HG03095 (cell line): ENCODE results near the gene BOD1L1.
A peak's percentile ranks its signal among the peaks of the same experiment; 100 is the strongest.

Source experiments
- ATAC-seq: cut with Tn5 transposase; IDR thresholded peaks from one replicate; pipeline ENCODE4 v1.9.1; 2021; ENCODE audit warnings: moderate library complexity; ENCODE audit not compliant: unreplicated experiment

The BOD1L1 gene

DNA sequence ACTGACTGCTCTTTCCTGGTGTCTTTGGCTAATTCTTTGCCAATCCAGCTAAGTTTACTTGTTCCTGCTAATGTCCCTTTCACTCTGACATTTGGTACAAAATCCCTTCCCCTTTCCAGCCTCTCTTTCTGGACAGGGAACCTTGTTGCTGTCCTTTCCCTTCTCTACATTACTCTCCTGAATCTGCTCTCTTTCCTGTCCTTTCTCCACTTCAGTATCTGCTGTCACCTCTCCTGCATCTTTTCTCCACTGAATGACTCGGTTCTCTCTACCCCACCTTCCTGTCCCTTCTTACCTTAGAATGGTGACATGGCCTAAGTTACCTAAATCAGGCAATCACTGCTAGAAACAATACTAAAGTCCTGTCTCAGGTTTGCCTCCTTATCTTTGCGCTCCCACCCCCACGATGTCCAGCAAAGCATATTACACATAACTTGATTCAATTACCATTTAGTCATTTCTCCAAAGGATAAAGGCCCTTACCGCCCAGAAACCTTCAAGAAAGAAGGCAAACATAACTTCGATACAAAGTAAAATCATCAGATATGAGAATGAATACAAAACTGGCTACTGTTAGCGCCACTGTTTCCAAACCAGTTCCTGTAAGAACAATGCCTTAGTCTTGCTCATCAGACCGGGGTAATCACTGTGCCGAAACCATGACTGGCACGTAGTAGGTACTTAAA lies 890 bp downstream of the BOD1L1 start:
- ATAC-seq = no peak

DNA sequence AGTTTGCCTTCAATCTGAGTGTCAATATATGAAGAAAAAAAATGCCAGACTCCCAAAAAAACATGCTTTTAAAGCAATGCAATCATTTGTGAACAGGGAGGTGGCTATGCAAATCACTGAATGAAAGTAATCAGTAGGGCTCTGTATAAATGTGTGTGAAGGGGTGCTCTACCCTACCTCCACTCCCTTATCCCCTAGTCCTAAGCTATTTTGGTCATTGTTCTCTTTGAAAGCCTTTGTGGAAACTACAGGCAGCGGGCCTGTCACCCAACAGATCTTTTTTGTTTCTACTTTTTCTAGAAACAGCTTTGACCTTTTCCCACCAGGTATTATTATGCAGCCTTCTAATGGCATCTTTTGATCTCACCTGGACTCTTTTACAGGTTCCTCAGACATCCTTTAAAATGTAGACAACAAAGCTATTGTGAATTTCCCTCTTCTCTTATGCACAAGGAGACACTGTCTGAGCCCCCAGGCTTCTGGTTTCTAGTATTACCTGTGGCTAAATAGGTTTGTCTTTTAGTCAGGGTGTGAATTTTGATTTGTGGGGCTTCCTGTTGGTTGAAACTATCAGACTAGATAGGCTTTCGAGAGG lies 9.2 kb downstream of the BOD1L1 start:
- no peak for ATAC-seq

DNA sequence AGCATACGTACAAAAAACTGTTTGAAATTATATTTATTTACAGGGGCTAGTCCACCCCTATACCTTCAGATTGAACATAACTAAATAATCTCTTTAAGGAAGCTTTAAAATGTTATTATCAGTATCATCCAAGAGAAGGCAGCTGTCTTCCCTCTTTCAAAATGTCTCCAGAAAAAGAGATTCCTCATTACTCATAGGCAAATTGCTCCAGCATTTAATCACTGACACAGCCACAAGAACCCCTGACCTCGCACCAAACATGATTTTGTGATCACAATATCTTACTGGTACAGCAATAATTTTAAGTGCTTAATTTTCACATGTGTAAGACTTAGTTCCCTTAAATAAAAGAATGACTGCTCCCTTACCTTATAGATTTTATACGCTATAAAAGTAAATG lies 9.7 kb downstream of the BOD1L1 start:
- ATAC-seq = no peak

DNA sequence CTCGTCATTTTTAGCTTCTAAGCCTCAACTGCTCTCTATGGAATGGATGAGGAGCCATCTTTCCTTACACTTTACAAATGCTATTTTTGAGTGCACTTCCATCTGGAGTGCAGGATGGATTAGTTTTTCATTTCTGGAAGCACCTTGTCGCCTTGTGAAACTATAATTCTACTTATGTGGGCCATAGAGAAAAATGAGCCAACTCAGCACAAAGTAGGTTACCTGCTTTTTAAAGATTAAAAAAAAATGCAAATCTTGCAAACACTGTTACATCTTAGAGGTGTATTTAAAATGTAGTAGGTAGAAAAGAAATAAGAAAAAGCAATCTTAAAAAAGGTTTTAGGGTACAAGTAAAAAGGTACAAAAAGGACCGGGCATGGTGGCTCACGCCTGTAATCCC lies 10.9 kb downstream of the BOD1L1 start:
- no peak for ATAC-seq

DNA sequence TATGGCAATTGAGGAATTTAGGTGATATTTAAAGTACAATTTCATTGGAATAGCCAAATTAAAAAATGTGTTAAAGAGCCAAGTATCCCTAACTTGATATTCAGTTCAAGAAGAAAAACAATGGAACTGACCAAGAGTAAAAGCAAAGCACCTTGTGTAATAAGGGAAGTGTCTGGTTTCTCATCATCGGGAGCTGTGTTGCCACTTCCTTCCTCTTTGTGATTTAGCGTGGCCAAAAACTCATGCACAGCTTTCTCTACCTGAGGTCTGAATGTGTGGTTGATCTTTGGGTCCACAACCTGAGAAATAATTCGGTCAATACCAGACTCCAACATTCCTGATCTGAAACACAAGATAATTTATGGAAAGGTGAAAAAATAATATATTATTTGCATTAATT lies 12.4 kb downstream of the BOD1L1 start:
- peak; percentile 50 for ATAC-seq

DNA sequence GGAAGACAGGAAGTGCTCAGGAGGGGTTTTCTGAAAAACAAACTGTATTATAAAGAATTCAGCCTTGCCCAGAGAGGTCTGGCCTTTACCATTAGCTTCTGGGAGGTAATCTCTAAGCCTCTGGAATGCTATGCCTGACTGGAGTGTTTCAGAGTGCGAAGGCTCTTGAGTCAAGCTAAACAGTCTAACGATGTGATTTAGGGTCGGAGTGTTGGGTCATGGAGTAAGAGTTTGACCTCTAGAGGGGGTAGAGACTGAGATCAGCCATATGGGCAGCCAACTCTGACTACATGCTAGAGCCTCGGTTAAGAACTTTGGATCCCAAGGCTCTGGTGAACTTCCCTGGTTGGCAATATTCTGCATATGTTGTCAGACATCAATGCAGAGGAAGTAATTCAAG lies 15.0 kb downstream of the BOD1L1 start:
- ATAC-seq = no peak

DNA sequence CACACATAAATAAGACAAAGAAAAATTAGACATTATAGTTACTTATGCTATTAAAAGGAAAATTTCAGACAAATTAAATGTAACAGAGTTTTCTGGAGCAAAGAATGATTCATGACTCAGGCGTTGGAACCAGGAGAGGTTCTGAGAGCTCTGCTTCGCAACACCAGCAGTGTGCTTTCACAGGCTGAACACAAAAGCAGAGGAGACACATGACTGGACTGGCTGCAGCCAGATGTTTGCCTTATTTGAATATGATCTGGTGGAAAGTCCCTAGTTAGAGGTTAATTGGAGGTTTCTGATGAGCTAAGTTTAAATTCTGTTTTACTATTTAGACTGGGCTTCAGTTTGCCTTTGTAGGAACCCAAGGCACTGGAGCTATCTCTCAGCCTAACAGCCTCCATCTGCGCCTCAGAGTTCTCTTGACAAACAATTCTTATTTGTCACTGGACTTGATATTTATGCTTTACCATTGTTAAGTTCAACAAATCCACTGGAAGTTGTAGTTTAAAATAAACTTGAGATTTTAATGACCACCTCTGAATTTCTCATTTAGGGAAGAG lies 16.2 kb downstream of the BOD1L1 start:
- ATAC-seq = peak; percentile 94

DNA sequence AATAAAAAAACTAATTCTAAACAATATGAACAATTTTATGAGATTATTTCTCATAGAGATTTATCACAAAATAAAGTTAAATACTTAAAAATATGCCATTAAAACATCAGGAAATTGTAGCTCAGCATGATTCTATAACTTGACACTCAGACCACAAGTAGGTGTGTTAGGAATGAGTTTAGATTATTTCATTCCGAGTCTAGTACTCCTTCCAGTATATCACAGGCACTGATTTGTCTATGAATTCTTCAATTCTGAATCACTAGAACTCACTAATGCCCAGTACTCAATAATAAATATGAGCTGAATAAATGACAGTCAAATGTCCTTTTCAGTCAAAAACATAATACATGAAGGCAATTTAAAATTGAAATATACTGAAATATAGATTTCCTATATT lies 22.2 kb downstream of the BOD1L1 start:
- ATAC-seq = no peak

DNA sequence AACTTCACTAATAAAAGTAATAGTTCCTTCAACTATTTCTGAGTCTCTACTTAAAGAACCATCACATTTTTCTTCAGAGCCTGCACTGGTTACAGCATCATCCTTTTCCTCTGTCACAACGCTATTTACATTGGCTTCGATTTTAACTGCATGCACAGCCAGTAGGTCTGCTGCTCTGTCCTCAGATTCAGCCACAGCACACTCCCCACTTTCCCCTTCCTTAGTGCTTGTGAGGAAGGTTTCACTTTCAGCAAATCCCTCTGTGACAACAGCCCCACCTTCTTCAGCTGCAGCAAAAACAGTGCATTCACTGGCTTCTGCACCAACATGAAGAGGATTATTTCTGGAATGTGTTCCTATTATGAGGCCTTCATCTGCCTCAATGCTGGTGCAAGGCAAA lies 25.7 kb downstream of the BOD1L1 start:
- ATAC-seq = no peak

DNA sequence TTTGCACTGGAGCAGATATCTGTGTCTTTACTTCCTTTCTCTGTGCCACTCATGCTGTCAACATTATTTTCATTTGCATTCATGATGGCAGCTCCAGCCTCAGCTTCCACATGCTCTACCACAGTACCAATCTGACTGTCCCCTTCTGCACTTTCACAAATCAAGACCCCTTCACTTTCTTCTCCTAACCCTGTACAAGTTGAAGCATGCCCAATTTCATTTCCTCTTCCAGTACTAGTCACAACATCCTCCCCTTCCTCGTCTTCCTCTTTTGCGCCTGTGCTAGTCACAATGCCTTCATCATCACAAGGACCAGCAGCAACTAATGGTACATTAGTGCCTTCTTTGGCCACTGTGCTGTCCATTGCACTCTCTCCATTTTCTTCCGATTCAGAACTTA lies 26.5 kb downstream of the BOD1L1 start:
- peak; percentile 53 for ATAC-seq

DNA sequence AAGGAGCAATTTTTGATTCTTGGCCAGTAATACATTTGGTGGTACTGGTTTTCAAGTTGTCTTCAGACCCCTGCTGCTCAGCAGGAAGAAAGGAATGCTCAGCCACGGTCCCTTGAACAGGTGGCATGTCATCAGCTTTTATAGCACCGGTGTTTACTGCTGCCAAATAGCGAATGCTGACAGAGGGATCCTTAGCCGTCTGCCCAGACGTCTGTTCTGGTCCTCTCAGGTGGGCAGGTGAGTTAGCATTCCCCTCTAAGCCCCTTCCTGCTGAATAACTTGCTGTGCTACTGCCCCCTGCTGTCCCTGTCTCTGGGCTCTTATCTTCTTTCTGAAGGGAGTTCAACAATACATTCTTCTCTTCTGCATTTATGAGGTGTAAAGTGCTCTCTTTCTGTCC lies 28.4 kb downstream of the BOD1L1 start:
- ATAC-seq = no peak

DNA sequence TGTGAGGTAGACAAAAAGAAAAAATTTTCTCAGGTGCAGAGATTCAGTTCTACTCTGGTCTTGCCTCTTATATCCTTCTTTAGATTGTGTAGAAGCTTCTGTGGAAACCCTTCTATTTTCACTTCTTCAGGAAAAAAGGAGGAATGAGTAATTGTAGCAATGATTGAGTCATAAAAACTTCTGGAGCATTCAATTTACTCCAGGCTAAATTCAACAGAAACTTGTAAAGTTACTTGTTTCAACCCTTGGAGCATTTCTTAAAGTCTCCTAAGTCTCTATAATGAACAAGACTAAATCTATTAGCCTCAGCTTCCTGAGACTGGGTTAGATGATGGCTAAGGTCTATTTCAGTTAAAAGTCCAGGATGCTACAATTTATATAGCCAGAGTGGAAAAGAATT lies 29.9 kb downstream of the BOD1L1 start:
- ATAC-seq = no peak

DNA sequence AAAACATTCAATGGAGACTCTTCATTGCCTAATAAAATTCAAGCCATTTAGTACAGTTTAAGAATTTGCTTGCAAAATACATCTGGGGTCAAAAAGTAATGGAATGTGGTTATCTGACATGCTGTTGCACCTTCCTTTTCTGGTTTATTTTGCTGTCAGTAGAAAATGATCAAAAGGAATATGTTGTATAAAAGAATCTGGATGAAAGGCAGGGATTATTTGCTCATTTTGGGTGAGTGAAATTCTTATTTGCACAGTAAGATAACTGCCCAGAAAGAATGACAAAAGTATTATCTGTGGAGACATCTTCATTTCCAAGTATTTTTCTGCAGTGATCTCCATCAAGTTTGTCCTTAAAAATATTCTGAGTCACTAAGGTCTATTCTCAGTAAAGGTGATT lies 30.4 kb downstream of the BOD1L1 start:
- no peak for ATAC-seq

DNA sequence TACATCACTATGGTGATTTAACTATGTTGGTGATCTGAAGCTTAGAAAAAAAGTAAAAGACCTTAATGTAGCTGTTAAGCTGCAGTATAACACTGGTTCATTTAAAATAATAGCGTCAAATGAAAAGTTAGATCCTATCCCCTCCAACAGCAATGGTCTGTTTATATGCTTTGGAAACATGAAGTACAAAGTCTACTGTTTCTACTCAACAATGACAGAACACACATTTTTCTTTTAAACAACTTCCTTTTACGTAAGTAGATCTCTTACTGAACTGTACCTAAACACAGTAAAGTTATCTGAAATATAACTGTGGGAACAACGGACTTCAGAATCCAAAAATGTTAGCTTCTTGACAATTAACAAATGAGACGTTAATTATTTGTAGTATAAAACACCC lies 35.3 kb downstream of the BOD1L1 start:
- ATAC-seq = no peak

DNA sequence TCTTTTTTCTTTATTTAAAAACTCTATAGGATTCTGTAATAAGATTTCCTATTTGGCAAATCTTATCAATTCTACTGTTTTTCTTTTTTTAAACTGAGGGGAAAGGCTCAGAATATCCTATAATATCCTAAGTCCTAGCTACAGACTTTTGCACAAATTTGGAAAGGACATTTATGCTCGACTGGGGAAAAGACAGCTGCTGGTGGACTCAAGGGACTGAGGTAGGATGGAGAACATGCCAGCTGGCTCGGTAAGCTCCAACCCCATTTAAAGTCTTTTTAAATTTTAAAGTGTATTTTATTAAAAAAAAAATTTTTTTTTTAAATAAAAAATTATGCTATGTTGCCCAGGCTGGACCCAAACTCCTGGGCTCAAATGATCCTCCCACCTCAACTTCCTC lies 36.8 kb downstream of the BOD1L1 start:
- no peak for ATAC-seq

DNA sequence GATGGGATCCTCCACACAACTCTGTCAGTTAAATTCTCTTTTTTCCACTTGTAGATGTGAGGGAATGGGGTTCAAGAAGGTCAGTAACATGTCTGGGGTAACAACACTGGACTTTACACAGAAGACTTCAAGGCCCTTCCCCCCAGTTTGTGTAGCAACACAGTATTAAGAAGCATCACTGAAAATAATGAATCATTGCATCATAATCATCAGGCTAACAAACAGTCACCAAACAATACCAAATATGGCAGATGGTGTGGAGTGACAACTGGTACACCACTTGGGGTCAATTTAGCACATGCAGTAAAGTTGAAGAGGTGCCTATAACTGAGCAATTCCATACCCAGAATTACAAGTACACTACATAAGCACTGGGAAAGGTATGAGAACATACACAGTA lies 38.6 kb downstream of the BOD1L1 start:
- no peak for ATAC-seq

DNA sequence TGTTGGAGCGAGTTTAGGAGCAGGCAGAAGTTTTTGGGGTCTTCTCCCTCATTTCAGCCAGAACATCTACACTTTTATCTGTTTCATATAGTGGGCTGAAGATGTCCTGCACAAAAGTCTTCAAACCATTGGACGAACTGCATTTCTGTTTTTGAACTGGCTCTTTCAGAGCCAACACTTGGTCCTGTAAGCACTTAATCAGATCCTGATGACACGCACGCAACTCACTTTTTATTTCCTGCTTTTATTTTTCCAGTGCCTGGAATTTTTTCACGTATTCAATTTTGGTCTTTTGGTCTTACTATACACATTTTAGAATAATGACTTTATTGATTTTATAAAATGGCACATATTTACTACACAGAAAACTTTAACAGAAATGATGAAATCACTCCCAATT lies 43.0 kb downstream of the BOD1L1 start:
- no peak for ATAC-seq

DNA sequence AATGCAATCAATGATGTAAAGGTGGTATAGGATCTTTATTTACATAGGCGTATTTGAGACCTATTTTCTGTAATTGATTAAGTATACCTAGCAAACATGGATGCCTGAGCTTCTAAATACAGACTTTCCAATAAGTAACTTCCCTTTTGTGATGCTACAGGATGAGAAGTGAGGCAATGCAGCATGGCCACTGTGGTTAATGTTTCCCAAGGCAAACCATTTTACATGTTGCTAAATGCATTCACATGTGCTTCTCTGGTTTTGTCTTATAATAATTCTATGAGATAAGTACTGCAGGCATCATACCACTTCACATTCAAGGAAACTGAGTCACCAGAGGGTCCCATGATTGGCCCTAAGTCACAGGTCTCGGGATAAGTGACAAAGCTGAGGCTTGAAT lies 47.5 kb downstream of the BOD1L1 start:
- ATAC-seq = no peak

DNA sequence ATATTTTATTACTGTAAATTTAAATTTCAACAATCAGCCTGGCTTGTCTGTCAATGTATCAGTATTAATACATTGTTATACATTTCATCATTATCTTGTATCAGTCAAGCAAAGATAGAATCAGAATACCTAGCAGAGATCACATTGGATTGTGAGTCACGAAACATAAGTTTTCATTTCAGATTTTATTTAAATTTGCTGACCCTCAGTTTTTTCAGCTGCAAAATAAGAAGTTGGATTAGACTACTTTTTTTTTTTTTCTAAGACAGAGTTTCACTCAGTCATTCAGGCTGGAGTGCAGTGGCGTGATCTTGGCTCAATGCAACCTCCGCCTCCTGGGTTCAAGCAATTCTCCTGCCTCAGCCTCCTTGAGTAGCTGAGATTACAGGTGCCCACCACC lies 49.9 kb downstream of the BOD1L1 start:
- no peak for ATAC-seq

DNA sequence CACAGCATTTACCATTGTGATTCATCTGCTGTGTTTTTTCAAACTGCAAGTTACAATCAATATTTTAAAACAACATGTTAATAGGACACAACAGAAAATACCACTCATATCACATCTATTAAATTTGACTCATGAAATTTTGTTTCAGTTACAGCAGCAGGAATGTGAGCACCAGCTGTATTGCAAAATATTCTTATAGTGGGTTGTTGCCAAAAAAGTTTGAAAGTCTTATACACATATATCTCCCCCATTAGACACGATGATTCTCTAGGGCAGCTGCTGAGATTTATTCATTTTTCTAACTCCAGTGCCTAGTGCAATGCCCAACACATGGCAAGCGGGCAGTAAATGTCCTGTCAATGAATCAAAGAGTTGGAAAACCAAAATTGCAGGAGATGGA lies 56.6 kb downstream of the BOD1L1 start:
- ATAC-seq = no peak

DNA sequence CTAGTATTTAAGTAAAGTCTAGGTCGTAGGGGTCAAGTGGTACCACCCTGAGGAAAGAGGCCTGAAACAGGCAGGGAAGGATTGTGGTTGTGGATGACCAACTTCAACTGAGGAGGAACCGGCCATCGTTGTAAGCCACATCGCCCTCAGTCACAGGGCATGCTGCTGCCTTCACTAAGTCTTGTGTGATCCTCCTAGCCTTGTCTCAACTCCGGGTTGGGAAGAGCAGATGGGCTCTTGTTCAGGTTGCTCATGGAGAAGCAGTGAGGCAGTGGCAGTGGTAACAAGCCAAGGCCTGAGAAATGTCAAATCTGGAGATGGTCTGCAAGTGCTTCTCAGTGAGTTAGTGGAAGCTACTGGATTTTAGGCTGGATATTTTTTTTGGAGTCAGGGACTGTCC lies 60.4 kb downstream of the BOD1L1 start:
- ATAC-seq = no peak

DNA sequence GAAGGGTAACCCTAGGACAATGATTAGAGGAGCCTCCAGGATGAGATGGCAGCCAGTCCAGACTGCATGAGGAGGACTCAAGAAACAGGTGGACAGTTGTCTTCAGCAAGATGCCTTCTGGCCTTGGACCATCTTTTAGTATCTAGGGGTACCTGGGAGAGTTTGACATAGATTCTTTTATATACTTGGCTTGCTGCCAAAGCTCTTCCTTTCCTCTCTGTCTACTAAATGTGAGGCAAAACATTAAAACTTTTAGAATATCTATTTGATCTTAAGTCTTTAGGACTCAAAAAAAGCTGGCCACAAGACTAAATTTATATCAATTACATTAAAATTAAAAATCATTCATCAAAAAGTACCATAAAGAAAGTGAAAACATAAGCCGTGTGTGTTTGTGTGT lies 64.6 kb downstream of the BOD1L1 start:
- ATAC-seq = no peak

DNA sequence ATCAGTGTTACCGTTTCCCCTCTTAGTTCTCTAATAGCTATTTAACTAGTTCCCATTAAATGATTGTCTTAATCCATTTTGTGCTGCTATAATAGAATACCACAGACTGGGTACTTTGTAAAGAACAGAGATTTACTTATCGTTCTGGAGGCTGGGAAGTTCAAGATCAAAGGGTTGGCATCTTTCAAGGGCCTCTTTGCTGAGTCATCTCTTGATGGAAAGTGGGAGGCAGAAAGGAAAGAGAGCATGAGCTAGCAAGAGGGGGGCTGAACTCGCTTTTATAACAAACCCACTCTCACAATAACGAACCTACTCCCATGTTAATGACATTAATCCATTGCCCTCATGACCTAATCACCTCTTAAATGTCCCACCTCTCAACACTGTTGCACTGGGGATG lies 65.9 kb downstream of the BOD1L1 start:
- no peak for ATAC-seq
